Cerebellar nuclear complex (tissue), 1 donor: ENCODE measurements around the gene DNAJC5G.
"Not testable (repeated sequence)": the region's sequence is repeated elsewhere in the genome, so short reads cannot be mapped to it uniquely, and the experiment has no call there.

Experiments
- DNase-seq, 2 experiments: peaks; one replicate each; lab custom pipeline; 2025; lab: John Stamatoyannopoulos, UW

DNAJC5G gene

DNA sequence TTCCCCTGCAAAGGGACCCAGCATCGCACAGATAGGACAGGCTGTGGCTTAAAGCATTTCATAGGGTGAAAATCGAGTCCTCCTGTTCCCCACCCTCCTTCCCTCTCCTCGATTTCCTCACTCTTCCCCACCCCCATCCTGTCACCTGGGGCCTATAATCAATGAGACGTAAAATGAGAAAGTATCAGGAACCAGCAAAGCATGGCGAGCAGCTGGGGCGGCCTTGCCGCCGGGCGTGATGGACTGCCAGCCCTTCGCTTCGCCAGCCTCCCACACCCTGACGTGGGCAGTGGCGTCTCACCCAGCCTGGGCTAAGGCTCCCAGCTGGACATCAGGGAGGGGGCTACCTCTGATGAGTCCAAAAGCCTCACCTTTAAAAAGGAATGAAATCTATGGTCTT, 23.5 kb upstream of the DNAJC5G start:
- no peak for DNase-seq

DNA sequence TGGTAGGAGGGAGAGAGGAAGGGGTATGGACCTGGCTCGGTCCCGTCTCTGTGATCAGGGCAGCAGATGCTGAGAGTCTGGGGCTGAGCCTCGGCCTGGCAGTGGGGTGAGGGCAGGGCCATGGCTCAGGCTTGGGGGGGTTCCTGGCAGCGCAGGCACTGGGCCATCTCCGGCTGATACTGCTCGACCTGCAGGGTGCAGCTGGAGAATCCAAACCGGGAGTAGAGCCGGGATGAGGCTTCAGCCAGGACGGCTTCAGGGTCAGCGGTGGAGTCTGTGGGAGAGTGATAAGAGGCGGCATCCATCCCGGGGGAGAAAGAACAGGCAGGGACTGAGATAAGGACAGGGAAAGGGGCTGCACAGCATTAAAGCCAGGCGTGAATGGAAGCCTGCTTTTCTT, 20.0 kb upstream of the DNAJC5G start:
- DNase-seq = no peak

DNA sequence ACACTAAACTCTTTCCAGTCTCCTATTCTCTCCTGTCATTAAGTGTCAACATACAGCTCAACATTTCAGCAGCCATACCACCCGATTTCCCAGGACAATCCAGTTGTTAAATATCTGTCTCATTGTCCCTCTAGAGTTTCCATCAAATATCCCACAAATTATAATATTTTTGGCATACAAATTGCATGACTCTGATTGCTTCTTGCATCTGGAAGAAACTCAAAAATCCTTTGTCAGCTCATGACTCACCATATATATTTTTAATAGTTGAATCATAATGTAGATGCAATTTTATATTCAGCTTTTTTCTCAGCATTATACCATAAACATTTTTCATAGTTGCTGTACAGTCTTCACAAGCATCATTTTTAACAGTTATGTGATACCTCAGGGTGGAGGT, 19.6 kb upstream of the DNAJC5G start:
- no peak for DNase-seq

DNA sequence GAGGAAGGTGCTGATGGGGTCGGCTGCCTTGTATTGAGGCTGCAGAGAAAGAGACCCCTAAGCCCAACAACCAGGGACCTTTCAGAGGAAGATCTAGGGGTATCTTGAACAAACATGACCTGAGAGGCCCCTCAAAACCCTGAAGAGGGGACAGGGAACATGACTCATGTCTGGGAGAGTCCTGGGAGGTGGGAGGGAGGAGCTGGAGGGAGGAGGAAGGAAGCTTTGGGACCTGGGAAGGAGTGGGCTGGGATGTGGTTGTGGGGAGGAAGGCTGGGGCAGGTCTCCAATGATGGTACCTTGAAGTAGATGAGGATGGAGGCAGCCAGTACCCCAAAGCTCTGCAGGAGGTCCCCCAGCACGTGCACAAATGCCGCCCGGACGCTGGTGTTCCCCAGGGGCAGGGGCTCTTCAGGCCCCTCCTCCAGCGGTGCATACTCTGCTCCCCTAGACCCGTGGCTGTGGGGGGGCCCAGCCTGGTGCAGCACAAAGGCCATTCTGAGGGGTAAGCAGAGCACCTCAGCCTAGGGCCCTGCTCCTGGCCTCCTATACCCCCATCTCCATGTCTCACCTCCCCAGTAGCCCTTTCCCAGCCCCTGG, 18.3 kb upstream of the DNAJC5G start:
- no peak for DNase-seq

DNA sequence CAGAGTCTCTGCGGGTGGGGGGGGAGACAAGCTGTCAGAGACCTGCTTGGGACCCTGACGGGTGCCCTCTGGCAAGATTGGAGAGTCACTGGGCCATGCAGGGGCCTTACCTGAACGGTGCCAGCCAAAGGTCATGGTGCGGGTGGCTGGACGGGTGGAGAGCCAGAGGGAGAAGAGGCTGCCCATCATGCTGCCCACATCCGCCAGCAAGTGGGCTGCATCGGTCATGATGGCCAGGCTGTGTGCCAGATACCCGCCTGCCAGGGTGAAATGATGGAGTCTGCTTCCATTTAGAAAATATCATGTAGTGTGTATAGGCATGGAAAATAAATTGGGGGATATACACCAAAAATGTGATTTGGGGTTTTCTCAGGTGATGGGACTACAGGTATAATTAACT, 17.2 kb upstream of the DNAJC5G start:
- no peak for DNase-seq

DNA sequence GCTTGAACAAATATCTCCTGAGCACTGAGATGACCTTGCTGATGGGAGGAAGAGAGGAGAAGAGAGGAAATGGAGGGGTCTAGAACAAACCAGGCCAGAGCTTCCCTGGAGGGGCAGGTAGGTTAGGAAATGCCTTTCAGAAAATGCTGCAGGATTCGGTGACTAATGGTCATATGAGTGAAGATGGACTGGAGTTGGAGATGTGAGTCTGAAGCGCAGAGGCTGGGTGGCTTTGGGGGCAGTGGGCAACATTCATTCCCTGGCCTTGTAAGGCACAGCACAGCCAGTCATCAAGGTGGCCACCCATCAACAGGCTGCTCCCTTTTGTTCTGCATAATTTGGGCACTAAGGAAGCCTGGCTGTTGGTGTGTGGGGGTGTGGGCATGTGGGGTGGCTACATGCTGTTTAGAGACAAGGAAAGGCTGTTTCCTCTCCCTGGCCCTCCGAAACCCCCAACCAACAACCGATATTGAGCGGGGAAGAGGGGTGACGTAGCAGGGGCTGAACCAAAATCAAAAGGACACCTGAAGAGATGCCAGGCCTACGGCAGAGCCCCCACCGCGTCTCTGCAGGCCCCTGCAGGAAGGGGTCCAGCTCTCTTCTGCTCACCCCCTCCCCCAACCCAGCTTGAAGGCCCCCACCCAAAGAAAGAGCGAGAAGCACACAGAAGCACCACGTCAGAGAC, 13.8 kb upstream of the DNAJC5G start:
- DNase-seq = no peak

DNA sequence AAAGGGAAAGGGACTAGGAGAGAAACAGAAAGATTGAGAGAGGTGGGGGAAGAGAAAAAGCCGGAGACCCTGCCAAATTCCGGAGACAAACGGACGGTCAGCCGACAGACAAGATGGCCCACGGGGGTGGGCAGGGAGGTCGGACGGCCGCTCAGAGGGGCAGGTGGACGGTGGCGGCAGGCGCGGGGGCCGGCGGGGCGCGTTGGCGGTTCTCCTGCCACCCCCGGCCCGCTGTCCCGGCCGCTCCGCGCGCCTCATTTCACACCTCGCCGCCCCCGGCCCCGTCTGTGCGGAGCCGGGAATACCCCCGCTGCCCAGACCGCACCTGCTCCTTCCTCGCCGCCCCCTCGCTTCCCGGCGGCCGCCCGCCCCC, 13.3 kb upstream of the DNAJC5G start:
- DNase-seq = no peak

DNA sequence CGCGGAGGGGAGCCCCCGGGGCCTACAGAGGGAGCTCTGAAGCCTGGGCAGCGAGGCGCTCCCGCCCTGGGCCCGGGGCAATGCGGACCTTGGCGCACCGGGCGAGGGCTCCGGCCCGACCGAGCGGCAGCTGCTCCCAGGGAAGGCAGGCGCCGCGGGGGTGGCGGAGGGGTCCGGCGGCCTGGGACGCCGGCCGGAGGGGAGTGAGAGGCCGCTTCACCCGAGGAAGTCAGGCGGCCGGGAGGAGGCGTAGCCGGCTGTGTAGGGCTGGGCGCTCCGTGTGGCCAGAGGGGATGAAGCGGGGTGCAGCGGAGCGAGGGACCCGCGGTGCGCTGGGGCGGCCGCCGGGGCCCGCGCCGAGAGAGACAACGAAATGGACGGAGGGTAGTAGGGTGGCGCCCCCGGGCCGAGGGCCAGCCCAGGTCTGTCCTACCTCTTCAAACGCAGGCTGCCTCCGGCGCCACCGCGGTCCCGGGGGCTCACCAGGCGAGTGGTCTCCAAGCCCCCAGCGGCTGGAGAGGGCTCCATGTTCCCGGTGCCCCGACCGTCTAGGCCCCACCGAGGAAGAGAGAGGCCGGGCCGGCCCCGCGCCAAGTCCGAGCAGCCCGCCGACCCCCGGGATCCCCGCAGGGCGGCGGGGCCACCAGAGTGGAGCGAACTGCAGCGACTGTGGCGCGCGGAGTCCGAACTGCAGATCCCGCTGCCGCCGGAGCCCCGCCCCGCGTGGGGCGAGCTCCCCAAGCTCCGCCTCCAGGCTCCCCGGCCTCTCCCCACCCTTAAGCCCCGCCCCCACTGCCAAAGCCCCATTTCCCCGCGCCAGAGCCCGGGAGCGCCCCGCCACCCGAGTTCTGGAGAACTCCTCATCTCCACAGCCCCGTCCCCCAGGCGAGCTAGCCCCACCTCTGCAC, 12.6 kb upstream of the DNAJC5G start, which contains the start of gene SLC30A3:
SLC30A3 (minus strand) TSS at position 669 of the 908 bp plus-strand sequence; CDS start at position 528, 141 bp downstream.
- DNase-seq = no peak

DNA sequence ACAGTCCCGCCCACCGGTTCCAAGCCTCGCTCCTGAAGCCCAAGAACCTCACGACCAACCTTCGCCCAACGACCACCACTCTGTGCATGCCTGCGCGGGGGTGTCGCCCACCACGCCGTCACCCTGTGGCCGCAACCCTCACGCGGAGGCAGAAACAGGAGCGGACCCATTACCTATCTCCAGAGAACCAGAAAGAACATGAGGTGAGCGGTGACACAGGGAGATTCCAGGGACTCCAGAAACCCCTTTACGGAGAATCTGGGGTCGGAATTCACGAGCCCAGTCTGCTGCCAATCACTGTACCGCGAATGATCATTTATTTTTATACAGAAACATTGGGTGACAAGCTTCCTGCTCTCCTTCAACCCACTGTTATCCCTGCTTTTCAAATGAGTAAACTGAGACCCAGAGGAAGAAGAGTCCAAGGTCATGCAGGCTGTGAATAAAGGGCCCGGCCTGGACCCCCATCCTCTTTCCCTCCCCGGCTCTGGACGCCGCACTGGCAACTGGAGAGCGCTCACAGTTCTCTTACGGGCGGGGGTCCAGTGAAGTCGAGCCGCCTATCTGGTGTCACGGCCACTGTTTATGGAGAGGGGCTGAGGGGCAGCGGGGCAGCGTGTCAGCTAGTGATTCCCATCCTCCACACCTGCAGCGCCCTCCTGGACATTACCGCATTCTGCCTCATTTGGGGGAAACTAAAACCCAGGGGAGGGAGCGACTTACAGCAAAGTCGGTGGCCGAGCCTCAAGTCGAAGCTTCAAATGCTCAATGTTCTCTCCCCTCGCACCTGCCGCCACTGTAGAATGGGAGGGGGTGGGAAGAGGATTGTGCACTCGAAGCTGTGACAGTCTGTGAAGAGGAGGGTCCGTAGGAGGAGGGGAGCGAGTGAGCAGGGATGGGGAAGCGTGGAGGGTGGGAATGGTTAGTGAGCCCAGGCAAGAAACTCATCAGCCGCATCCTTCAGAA, 11.7 kb upstream of the DNAJC5G start:
- no peak for DNase-seq

DNA sequence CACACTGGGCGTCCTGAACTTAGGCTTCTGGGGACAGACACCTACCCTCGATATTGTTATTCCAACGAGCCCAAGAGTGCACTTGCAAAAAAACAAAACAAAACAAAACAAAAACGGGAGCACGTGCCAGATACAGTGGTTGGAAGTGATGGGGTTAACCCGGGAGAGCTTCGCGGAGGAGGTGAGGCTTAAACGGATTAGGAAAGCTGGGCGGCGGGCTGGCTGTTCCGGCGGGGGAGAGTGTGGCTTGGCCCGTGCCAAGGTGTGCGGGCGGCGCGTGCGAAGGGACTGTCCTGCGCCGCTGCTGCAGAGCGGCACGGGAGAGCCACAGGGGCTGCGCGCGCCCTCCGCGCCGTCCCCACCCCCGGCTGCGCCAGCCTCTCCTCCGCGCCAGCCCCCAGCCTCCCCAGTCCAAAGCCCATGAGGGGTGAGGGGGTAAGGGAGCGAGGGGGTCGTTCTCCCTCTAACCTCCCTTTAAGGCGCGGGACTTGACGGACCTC, 10.9 kb upstream of the DNAJC5G start:
- no peak for DNase-seq

DNA sequence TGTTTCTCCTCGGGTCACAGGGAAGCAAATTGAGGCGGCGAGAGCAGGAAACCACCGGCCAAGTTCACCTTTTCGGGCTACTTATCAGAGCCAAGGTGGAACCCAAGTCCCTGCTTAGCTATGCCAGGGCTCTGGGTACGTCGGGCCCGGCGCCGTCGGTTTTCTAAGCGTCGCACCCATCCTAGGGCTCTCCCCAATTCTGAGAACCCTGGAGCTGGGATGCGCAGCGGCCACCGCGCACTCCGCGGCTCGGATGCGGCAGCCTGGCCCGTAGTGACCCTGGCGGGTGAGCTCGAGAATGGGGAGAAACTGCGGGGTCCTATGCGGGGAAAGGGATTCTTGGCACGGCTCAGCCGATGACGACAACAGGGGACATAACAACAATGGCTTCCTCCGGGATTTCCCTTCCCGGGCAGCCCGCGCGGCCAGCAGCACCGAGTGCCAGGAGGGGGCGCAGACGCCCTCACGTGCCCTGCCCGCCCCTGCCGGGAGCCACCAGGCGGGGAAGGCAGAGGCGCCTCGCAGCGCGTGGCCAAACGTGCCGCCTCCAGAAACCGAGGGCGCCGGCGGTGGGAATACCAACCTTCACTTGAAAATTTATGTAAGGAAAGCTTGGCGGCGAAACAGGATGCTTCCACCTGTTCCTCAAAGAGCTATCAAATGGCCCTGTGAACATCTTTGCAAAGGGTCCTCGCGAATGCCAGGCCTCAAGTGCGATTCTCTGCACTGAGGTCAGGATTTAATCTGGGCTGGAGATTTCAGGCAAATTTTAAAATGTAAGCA, 10.3 kb upstream of the DNAJC5G start:
- no peak for DNase-seq

DNA sequence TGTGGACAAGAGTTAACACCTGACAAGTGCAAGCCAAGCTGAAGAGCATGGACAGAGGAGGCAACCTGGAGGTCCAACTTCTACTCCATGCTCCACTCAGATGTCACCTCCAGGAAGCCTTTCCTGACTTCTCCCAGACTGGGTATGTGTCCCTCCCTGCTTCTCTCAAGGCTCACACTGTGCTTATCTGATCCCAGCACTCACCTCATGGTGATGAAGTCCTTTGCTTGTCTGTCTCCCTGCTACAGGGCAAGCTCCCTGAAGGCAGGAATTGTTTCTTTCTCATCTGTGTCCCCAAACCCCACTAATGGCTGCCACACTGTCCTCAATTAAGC, 9.7 kb upstream of the DNAJC5G start:
- DNase-seq = no peak

DNA sequence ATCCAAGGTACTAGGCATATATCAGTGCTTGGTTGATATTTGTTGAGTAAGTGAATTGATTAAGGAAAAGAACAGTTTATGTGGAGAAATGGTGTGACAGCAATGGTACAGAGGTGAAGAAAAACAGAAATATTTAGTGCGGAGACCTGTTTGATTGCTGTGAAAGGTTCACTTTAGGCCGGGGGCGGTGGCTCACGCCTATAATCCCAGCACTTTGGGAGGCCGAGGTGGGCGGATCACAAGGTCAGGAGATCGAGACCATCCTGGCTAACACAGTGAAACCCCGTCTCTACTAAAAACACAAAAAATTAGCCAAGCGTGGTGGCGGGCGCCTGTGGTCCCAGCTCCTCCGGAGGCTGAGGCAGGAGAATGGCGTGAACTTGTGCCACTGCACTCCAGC, 6.9 kb upstream of the DNAJC5G start:
- DNase-seq = not testable (repeated sequence)

DNA sequence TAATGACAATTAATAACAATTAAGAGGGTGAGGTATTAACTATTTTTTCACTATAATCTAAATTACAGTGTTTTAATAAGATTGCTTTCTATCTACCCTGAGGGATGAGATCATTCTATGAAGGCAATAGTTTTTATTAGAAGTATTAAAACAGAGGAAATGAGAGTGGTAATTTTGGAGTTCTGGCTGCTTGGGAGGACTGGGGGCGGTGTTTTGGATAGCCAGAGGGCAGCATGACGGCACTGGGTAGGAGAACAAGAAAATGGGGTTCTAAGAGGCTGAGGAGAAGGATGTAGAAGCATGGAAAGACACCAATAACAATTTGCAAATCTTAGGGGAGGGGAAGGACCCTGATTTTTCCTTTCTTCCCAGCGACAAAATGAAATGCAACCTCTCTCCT, 5.1 kb upstream of the DNAJC5G start:
- no peak for DNase-seq

DNA sequence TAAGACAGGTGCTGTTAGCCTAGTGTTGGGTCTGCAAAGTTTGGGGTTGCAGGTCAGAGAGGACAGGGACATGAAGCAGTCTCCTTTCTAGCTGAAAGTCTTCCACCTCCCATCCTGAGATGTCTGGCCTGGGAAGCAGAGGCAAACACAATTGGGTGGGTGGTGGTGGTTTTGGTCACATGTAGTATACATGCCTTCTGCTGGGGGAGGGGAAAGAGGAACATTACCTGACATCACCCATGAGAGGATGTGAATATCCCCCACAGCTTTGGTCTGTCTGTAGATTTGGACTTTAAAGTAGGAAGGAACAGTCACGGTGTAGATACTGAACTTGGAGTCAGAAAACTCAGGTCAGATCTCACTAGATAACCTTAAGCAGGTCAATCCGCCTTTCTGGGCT, 4.6 kb upstream of the DNAJC5G start:
- DNase-seq = no peak

DNA sequence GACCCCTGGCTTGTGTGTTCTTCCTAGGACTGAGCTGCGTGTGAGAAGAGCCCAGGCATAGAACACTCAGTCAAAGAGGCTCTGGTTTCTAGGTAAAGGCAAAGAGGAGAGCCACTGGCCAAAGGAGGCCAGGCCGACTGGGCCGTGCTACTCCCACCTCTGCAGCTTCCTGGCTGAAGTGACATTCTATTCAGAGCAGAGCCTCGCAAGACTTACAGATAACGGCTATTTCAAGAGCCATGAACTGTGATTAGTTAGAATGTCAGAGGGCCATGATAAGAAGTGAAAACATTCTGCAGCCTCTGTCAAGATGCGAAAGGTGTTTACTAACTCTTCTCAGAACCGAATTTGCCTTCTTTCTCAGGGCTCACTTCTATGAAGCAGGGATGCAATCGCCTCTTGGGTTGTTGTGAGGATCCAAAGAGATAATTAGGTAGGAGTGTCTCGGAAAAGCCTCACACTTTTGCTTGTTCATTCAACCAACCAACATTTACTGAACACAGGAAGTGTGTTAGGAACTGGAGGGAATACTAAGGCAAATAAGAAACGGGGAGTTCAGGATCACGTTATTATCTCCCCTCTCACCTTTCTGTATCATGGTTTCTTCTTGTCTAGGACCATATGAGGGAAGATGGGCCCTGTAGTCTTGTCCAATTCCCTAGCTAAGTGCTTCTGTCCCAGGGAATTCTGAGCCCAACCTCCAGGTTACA, 3.4 kb upstream of the DNAJC5G start:
- DNase-seq = no peak

DNA sequence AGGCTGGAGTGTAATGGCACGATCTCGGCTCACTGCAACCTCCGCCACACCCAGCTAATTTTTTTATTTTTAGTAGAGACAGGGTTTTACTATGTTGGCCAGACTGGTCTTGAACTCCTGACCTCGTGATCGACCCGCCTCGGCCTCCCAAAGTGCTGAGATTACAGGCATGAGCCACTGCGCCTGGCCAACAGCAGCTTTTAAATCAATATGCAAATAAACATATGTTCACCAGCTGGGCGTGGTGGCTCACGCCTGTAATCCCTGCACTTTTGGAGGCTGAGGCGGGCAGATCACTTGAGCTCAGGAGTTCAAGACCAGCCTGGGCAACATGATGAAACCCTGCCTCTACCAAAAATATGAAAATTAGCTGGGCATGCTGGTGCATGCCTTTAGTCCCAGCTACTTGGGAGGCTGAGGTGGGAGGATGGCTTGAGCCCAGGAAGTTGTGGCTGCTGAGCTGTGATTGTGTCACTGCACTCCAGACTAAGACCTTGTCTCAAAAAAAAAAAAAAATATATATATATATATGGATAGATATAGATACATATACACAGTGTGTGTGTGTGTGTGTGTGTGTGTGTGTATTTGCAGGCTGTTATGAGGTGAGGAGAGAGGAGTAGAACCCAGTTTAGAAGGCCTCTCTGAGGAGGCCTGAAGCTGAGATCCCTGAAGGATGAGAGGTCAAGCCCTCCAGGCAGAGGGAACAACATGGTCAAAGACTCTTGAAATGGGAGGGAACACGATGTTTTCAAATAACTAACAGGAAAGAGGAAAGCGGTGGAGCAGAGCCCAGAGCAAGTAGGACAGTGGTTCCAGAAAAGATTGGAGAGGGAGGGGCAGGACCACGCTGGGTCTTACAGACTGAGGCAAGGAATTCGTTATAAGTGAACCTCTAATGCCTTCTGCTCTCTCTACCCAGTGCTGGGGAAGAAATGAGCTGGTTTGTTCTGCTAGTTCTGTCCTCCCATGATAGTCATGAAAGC, 2.4 kb upstream of the DNAJC5G start:
- not testable (repeated sequence) for DNase-seq

DNA sequence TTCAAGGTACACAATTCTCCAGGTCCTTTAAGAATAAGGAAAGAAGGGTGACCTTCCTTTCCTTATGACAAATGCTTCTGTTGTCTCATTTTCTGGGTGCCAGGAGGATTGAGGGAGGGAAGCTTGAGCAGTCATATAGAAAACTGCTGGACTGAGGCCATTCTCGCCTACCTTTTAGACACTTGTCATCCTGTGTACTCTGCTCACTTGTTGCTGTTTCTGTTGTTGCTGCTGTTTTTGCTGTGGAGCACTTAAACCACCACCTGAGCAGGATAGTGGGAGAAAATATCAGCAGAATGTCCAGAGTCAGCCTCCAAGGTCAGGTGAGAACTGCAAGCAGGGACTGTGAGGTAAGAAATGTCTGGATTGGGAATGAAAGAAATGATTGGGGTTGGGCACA, 2.8 kb downstream of the DNAJC5G start:
- DNase-seq = no peak

DNA sequence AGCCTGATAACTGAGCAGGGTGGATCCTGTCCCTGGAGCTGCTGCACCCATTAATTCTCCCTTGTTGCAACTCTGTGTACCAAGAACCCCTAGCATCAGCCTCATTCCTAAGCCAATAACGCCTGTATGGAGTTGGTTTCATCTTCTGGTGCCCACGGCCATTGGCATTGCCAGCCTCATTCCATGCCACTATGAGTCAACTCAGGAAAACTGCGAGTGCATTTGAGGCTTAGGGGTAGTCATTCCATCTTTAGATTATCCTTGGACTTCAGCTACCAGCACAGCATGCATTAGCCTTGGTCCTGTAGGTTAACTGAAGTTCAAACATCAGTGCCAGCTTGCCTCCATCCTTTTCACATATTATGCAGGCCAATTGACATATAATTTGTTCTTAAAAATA, 5.6 kb downstream of the DNAJC5G start:
- no peak for DNase-seq
